Measurements from ENCODE around the gene GSTCD.
A peak's percentile ranks its signal among the peaks of the same experiment; 100 is the strongest.
"Not testable (repeated sequence)": the region's sequence is repeated elsewhere in the genome, so short reads cannot be mapped to it uniquely, and the experiment has no call there.

GSTCD gene, protein sequence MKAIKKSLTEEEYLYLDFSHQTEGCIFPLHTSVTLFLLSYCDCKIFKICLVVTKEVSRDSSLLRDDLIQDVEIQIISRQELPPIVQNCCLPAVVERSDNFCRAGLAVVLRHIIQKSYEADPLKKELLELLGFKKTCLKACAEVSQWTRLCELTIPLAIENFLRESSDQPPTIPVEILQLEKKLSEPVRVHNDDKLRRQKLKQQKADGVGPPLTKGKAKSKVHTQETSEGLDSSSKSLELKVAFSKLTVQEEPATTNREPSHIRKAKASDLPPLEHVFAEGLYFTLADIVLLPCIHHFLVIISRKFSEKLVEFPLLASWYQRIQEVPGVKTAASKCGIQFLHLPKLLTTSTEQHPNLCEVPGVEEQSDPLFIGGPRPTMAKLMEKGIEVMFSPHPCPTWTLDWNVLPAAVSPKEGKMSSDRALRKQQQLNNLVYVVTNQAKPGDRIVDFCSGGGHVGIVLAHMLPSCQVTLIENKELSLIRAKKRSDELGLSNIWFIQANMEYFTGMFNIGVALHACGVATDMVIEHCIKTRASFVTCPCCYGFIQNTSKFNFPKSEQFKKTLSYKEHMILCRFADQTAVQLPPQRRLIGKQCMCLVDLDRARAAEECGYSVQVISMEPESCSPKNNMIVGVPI

DNA sequence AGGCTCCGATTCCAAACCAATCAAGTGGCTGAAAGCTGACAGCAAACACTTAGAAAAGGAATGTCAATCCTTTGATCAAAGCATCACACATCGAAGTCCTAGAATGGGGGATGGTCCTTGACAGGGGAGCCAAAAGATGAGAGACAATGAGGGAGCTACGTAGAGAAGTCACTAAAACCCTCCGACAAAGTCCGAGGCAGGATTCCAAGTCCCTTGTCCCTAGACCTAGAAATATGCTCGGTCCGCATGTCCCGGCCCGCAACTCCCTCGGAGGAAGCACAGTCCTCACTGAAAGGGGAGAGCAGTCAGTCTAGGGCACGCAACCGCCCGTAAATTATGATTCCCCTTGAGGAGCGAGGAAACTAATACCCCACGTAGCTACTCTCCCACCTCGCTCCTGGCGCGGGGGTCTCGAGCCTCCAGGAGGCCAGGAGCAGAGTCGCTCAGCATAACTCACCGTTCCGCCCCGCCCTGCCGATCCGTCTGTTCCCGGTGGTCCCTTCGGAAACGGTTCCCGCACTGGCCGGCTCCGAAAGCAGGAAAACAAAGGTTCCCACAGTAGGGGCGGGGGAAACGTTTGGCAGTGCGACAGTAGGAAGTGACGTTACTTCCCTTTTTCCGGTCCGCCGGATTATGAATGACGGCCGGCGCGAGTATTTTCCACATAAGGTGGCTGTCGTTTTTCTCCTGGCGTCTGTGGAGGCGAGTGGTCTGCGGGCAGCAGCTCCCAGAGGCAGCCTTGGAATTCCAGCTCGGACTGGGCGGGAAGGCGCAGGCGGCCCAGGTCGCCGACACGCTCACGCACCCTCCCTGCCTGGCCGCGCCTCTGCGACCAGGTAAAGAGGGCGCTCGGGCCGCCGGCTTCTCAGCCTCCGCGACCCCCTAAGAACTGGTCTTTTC lies at the start of gene GSTCD, which contains the start of gene INTS12:
TSS of gene GSTCD (plus strand) at position 604 of the 900 bp plus-strand sequence. CDS start 8,830 bp downstream, outside the sequence.
TSS of gene INTS12 (minus strand) at position 509 of the 900 bp plus-strand sequence. CDS start 8,684 bp downstream, outside the sequence.
- DNase-seq, result peak; percentile 96

DNA sequence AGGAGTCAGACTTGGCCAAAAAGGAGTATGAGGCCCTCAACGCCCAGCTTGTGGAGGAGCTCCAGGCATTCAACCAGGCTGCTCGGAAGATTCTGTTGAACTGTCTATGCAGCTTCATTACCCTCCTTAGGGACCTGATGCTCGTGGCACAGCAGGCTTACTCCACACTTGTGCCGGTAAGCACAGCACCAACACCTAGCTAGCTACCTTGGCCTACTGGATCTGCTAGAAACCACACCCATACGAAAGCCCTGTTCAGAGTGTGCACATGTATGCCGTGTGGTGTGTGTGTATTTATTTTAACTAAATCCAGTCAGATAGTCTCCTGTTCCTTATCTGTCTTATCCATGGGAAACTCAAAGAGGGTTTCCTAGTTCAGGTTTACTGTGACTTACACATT lies 49.4 kb upstream of the GSTCD start:
- no peak for DNase-seq

DNA sequence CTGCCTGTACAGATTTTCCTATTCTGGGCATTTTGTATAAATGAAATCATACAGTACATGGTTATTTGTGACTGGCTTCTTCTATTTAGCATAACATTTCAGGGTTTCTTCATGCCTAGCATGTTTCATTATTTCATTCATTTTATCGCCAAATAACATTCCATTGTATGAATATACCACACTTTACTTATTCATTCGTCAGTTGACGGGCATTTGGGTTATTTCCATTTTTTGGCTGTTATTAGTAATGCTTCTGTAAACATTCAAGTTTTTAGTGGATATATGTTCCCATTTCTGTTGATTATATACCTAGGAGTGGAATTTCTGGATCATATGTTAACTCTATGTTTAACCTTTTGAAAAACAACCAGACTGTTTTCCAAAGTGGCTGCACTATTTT lies 47.6 kb upstream of the GSTCD start:
- no peak for DNase-seq

- no peak for DNase-seq
Measured at GRCh38 chr4:105662935-105663675, 45.5 kb upstream of the GSTCD start.

DNA sequence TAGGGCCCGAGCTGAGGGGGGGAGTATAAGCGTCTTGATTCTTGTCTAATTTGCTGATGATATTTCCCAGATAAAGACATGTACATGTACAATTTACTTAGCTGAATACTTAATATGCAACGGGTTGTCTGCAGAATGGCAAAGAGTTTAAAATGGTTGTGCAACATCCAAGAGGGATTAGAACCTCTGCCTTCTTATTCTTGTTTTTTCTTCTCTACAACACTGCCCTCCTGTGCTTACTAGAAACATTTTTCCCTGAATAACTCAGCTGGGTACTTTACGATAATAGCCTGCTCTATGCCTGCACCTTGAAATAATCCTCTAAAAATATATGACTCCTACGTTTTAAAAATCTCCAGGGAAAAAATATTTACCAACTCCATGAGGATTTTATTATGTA lies 41.9 kb upstream of the GSTCD start:
- peak; percentile 68 for DNase-seq

- no peak for DNase-seq
Measured at GRCh38 chr4:105670684-105671083, 37.9 kb upstream of the GSTCD start.

DNA sequence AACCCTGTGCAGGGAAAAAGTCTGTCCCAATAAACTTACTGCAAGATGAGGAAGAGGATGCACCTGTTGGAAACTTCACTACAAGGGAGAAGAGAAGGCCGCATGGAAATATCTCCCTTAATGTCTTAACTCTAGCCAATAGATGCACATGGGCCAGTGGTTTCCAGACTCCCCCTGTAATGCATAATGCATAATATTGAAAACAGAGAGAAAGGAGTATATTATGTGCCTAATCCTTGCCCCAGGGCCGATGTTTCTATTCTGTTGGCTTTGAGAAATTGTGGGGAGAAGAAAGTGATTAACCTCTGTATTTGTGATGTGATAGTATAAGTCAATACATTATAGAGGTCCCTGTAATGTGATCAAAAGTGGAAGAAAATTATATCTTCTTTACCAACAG lies 37.3 kb upstream of the GSTCD start:
- no peak for DNase-seq

- DNase-seq, result no peak
Measured at GRCh38 chr4:105674011-105674410, 34.6 kb upstream of the GSTCD start.

DNA sequence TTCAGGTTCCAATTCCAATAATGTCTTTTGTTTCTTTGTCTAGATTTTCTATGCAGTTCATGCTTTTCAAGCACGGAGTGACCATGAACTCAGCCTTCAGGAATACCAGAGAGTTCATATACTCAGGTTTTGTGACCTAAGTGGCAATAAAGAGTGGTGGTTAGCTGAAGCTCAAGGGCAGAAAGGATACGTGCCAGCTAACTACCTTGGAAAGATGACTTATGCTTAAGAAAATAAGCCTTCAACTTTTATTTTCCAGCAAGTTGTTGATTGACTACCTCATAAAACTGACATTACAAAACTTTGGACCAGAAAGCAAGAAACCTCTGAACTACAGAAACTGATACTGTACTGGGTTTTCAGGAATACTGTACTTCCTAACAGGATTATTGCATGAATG lies 30.9 kb upstream of the GSTCD start:
- no peak for DNase-seq

DNA sequence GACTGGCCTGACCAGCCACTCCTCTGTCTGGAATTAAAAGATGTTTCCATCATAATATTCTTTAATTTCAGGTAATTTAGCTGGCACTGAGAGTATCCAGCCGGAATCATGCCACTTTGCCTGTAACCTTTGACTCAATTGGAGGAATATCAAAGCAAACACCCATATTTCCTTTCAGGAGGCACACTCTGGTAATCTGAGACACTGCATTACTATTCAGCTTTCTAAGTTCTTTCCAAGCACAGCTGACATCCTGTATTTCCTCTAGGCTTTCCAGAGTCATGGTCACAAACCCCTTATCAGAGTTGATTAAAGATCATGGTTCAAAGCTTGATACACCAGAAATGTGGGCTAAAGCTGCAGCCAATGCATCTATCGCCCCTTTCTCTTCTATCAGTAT lies 29.4 kb upstream of the GSTCD start:
- no peak for DNase-seq

DNA sequence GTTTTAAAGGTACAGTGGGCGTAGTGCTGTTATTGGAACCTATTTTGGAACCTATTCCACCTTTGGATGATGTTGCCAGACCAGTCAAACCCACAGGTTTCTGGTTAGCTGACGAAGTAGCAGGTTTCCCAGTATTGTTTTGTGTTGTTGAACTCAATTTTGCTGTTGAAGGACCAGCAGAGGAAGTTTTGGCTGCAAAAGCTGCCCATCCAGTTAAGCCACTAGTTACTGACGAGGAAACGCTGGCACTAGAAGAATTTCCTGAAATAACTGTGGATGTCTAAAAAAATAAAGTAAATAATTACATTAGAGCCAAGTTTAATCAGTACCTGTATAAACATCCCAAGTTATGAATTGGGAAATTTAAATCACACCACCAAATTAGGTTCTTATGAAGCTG lies 25.5 kb upstream of the GSTCD start:
- DNase-seq, result no peak

DNA sequence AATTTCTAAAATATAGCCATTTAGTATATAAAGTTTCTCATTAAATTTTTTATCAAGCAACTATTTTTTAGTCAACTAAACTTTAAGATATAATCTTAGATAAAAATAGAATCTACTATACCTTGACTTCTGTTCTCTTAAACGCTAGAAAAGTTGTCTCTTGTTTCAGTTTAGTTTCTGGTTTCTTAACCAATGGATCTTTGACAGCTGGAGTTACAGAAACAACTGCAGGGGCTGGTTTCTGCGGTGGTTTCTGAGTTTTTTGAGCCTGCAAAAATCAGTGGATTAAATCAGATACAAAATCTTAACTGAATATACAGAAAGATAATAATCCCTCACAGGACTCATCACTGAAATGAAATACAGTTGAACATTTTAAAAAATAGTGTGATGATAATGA lies 22.0 kb upstream of the GSTCD start:
- DNase-seq, result no peak

DNA sequence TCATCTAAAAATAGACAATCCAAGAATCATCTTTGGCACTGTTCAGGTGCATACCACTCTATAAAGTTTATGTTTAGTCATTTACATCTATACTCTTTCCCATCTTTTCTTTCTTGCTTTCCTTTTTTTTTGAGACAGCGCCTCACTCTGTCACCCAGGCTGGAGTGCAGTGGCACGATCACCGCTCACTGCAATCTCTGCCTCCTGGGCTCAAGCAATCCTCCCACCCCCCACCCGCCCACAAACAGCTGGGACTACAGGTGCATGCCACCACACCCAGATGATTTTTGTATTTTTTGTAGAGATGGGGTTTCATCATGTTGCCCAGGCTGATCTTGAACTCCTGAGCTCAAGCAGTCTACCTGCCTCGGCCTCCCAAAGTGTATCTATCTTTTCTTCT lies 13.8 kb upstream of the GSTCD start:
- DNase-seq, result not testable (repeated sequence)

DNA sequence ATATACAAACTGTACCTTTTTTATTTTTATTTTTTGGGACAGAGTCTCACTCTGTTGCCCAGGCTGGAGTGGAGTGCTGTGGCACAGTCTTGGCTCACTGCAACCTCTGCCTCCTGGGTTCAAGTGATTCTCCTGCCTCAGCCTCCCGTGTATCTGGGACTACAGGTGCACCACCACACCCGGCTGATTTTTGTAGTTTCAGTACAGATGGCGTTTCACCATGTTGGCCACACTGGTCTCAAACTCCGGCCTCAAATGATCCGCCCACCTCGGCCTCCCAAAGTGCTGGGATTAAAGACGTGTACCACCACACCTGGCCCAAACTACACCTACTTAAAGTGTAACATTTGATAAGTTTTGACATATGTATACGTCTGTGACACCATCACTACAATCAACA lies 12.8 kb upstream of the GSTCD start:
- DNase-seq, result not testable (repeated sequence)

GRCh38 chr4:105698607-105699006 lies 10.0 kb upstream of the GSTCD start:
- DNase-seq, result no peak

DNA sequence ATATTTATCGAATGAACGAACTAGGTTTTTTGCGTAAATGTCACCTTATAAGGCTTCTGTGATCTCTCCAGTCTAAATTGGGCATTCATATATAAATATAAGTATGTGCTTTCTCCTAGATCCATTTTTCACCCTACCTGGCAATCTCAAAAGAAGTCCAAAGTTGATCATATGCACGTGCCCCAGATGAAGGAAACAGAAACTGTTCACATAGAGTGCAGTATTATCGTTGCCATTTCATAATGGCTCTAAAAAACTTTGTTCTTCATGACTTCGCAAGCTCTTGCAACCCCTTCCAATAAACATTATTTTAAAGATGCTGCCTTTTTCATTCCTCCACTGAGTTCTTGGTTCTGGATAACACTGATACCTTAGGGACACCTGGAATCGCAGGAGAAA lies 803 bp upstream of the GSTCD start:
- no peak for DNase-seq

- DNase-seq, result peak; percentile 55
Measured at GRCh38 chr4:105709081-105709450, 482 bp downstream of the GSTCD start.

- DNase-seq, result no peak
Measured at GRCh38 chr4:105710012-105710600, 1.5 kb downstream of the GSTCD start.

- no peak for DNase-seq
Measured at GRCh38 chr4:105710678-105711077, 2.1 kb downstream of the GSTCD start.

DNA sequence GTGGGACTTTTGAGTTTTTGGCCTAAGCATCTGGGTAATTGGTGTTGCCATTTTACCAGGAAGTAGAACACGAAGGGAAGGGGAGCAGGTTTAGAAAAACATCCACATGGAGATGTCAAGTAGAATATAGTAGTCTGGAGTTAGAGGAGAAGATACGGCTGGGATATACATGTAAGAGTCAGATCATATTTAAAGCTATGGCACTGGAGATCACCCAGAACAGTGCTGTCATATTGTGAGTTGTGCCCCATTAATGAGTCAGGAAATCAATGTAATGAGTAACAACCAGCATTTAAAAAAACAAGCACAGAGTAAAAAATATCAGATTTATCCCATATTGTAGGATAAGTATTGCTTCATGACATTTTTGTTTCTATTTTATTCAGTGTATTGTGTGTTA lies 4.2 kb downstream of the GSTCD start:
- DNase-seq, result no peak

GRCh38 chr4:105714071-105714521 lies 5.5 kb downstream of the GSTCD start:
- DNase-seq, result peak; percentile 83

DNA sequence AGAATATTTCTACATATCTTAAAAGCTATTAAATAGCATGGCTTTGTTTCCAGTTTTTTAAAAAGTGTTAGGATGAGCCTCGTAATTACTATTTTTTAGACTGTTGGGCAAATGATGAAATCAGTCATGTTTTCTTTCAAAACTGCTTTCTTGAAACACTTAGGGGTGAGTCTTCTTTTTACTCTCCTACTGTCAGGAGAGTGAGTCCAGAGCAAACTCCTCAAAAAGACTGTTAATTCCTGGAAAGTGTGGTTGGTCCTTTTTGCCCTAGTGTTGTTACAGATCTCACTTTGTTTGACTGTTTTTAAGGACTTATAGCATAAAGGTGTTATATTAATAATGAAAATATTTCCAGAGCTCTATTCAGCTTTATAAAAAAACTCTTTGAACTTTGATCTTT lies 6.3 kb downstream of the GSTCD start:
- DNase-seq, result no peak

Measured in hematopoietic multipotent progenitor cell treated with erythropoietin and hydrocortisone succinate and interleukin-3 and kit ligand, for 4 days (in vitro differentiated cells).